Measurements from ENCODE around the gene SOS2. TPM values are rescaled to one million over a fixed set of nuclear protein-coding genes. Genes with fewer than 3 reads are reported as not detected.
"Not testable (repeated sequence)": the region's sequence is repeated elsewhere in the genome, so short reads cannot be mapped to it uniquely, and the experiment has no call there.

The SOS2 gene
- total RNA-seq, 4 donors from 2014 or later: 39.7 to 58.8 (median 50.6) TPM

DNA sequence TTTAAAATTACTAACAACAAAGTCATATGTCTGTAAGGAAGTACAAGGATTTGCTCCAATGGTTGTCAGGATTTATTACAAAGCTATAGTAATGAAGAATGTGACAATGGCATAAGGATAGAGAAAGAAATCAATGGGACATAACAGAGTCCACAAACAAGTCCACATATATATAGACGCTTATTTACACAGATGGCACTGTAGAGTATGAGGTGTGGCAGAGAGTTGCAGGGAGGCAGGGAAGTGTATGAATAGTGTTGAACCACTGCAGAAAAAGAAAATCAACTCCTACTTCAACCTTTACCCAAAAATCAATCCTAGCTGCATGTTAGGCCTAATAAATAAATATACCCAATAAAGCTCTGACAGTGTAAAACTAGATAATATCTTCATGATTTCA is 21.3 kb downstream of the SOS2 start:
- no peak overlapping the region for H3K27ac ChIP-seq
- TF ChIP-seq POLR2AphosphoS5 (IDR thresholded peaks at IDR 0.05): no peak
- no peak for TF ChIP-seq POLR2A (IDR thresholded peaks at IDR 0.05)
- TF ChIP-seq, protein P1, sequence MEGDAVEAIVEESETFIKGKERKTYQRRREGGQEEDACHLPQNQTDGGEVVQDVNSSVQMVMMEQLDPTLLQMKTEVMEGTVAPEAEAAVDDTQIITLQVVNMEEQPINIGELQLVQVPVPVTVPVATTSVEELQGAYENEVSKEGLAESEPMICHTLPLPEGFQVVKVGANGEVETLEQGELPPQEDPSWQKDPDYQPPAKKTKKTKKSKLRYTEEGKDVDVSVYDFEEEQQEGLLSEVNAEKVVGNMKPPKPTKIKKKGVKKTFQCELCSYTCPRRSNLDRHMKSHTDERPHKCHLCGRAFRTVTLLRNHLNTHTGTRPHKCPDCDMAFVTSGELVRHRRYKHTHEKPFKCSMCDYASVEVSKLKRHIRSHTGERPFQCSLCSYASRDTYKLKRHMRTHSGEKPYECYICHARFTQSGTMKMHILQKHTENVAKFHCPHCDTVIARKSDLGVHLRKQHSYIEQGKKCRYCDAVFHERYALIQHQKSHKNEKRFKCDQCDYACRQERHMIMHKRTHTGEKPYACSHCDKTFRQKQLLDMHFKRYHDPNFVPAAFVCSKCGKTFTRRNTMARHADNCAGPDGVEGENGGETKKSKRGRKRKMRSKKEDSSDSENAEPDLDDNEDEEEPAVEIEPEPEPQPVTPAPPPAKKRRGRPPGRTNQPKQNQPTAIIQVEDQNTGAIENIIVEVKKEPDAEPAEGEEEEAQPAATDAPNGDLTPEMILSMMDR (IDR thresholded peaks at IDR 0.05): no peak
- no peak for TF ChIP-seq EP300 (IDR thresholded peaks at IDR 0.05)
- H3K27me3 ChIP-seq: no peaks in the 10 kb centered on the region
- no peaks in the 10 kb centered on the region for H3K9me3 ChIP-seq
- no peaks in the 10 kb centered on the region for H3K36me3 ChIP-seq
- 67 to 86% methylated on average over 1 of the region's 1 CpG for WGBS, 2 donors (ENCODE audit: low coverage in 1 of 2)
- ATAC-seq: no peak
- peaks cover 0 to 28% (median 6%) of the 10 kb centered on the region in 3 donors for H3K4me1 ChIP-seq
- no peak overlapping the region for H3K4me3 ChIP-seq

- H3K4me1 ChIP-seq: peaks cover 0 to 11% (median 0%) of the 10 kb centered on the region in 3 donors
- H3K27me3 ChIP-seq: no peaks in the 10 kb centered on the region
- H3K4me3 ChIP-seq: no peak overlapping the region
- no peak for ATAC-seq
- H3K36me3 ChIP-seq: peaks cover 0 to 67% of the 10 kb centered on the region in 2 donors
- WGBS, 2 donors (ENCODE audit: low coverage in 1 of 2): 88 to 100% methylated on average over 2 of the region's 2 CpGs
- TF ChIP-seq, protein P1 (IDR thresholded peaks at IDR 0.05): no peak
- TF ChIP-seq POLR2A (IDR thresholded peaks at IDR 0.05) (no peak), EP300 (IDR thresholded peaks at IDR 0.05) (no peak), POLR2AphosphoS5 (IDR thresholded peaks at IDR 0.05) (no peak)
- H3K9me3 ChIP-seq: no peaks in the 10 kb centered on the region
- no peak overlapping the region for H3K27ac ChIP-seq
Observed at GRCh38 chr14:50198499-50198898, 32.9 kb downstream of the SOS2 start.

- TF ChIP-seq, protein P1 (IDR thresholded peaks at IDR 0.05): no peak
- TF ChIP-seq POLR2AphosphoS5 (IDR thresholded peaks at IDR 0.05) (no peak), EP300 (IDR thresholded peaks at IDR 0.05) (no peak), POLR2A (IDR thresholded peaks at IDR 0.05) (no peak)
- no peak for ATAC-seq
- H3K4me1 ChIP-seq: no peaks in the 10 kb centered on the region
- H3K27me3 ChIP-seq: no peaks in the 10 kb centered on the region
- WGBS, 2 donors (ENCODE audit: low coverage in 1 of 2): 67 to 94% methylated on average over 1 of the region's 1 CpG
- no peaks in the 10 kb centered on the region for H3K9me3 ChIP-seq
- no peak overlapping the region for H3K27ac ChIP-seq
- no peak overlapping the region for H3K4me3 ChIP-seq
- H3K36me3 ChIP-seq: peaks cover 0 to 52% of the 10 kb centered on the region in 2 donors
Observed at GRCh38 chr14:50191499-50191898, 39.9 kb downstream of the SOS2 start.

- H3K4me3 ChIP-seq: no peak overlapping the region
- ATAC-seq: no peak
- H3K36me3 ChIP-seq: peaks cover 0 to 69% of the 10 kb centered on the region in 2 donors
- H3K4me1 ChIP-seq: no peaks in the 10 kb centered on the region
- no peaks in the 10 kb centered on the region for H3K27me3 ChIP-seq
- H3K27ac ChIP-seq: no peak overlapping the region
- no peak for TF ChIP-seq POLR2AphosphoS5 (IDR thresholded peaks at IDR 0.05)
- 89% methylated on average over 1 of the region's 1 CpG; no CpG with 5 or more reads in 1 of the 2 donors for WGBS, 2 donors (ENCODE audit: low coverage in 1 of 2)
- H3K9me3 ChIP-seq: no peaks in the 10 kb centered on the region
Observed at GRCh38 chr14:50186107-50186506, 45.3 kb downstream of the SOS2 start.

GRCh38 chr14:50173891-50174290 is 57.5 kb downstream of the SOS2 start:
- H3K9me3 ChIP-seq: no peaks in the 10 kb centered on the region
- H3K4me1 ChIP-seq: no peaks in the 10 kb centered on the region
- H3K36me3 ChIP-seq: peaks cover 0 to 68% of the 10 kb centered on the region in 2 donors
- H3K27me3 ChIP-seq: no peaks in the 10 kb centered on the region
- no peak overlapping the region for H3K27ac ChIP-seq
- no peak overlapping the region for H3K4me3 ChIP-seq
- no peak for ATAC-seq
- TF ChIP-seq, protein P1 (IDR thresholded peaks at IDR 0.05): no peak

DNA sequence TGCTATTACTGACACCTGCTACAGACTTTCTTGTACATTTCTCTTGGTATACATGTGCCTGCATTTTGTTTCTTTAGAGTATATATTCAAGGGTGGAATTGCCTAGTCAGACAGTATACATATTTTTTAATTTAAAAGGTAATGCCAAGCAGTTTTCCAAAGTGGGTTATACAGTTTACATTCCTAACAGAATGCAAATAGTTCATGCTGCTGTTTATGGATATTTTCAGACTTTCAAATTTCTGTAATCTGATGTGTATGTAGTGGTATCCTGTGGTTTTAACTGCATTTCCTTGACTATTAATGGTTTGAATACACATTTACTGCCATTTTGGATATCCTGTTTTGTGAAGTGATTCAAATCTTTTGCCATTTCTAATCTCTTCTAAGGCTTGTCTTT is 59.5 kb downstream of the SOS2 start:
- TF ChIP-seq POLR2AphosphoS5 (IDR thresholded peaks at IDR 0.05): no peak
- H3K36me3 ChIP-seq: peaks cover 0 to 55% of the 10 kb centered on the region in 2 donors

GRCh38 chr14:50167381-50167780 is 64.0 kb downstream of the SOS2 start:
- not testable (repeated sequence) for H3K4me3 ChIP-seq, ATAC-seq, H3K27ac ChIP-seq, H3K9me3 ChIP-seq, H3K4me1 ChIP-seq, H3K27me3 ChIP-seq
- 85 to 94% methylated on average over 3 to 4 of the region's 4 CpGs for WGBS, 2 donors (ENCODE audit: low coverage in 1 of 2)
- peaks cover 0 to 31% of the 10 kb centered on the region in 2 donors for H3K36me3 ChIP-seq

More for the DNA sequence above, 59.5 kb downstream of the SOS2 start:
- H3K4me1 ChIP-seq: no peaks in the 10 kb centered on the region
- ATAC-seq: no peak
- H3K9me3 ChIP-seq: no peaks in the 10 kb centered on the region
- no peak overlapping the region for H3K27ac ChIP-seq
- no peak overlapping the region for H3K4me3 ChIP-seq
- H3K27me3 ChIP-seq: no peaks in the 10 kb centered on the region
